Cardiac muscle cell (in vitro differentiated cells and primary cell): ENCODE results near the gene ARHGAP10. TPM values are rescaled to one million over a fixed set of nuclear protein-coding genes. Genes with fewer than 3 reads are reported as not detected.

Source experiments
- DNase-seq, 2 donors: peaks; one replicate each; pipeline versions ENCODE4 v3.0.0 to v3.0.0-alpha.2; 2010 to 2017; ENCODE audit warnings: low read depth in 1 of 2, low spot score in 1 of 2
- H3K27ac ChIP-seq: fragments of 200-600 bp; sonication (generic); 2 replicates; pipeline ENCODE4 v1.5.1; 2016
- H3K27me3 ChIP-seq: fragments of 200-600 bp; sonication (generic); 2 replicates; pipeline ENCODE4 v1.6.0; 2016; ENCODE audit warnings: control low read depth
- H3K36me3 ChIP-seq: fragments of 200-600 bp; sonication (generic); 2 replicates; pipeline ENCODE4 v1.5.1; 2016; ENCODE audit warnings: control low read depth
- H3K4me1 ChIP-seq: fragments of 200-600 bp; sonication (generic); 2 replicates; pipeline ENCODE4 v1.8.1; 2017; ENCODE audit warnings: low read depth, mild to moderate bottlenecking, mixed run types
- H3K4me3 ChIP-seq: fragments of 200-600 bp; sonication (generic); 2 replicates; pipeline ENCODE4 v1.5.1; 2016; ENCODE audit warnings: mild to moderate bottlenecking
- H3K9me3 ChIP-seq: fragments of 200-600 bp; sonication (generic); 2 replicates; pipeline ENCODE4 v1.5.1; 2017; ENCODE audit warnings: low read depth, mild to moderate bottlenecking, control low read depth
- CTCF ChIP-seq: IDR thresholded peaks from 2 replicates; pipeline ENCODE4 v1.5.1; 2012; ENCODE audit warnings: low read depth, mild to moderate bottlenecking, low read length
- polyA plus RNA-seq: library from polyadenylated mRNA; unstranded; fragments of >200 nt; fragmentation: Nextera tagmentation; extraction: Ambion mirVana; gene quantifications from 2 replicates; pipeline ENCODE4 v1.2.1, GENCODE V29; 2016
- total RNA-seq: library from RNA; depleted of rRNA; stranded (reverse); fragments of >200 nt; gene quantifications from 2 replicates; pipeline ENCODE4 v1.2.3, GENCODE V29; 2016

Gene ARHGAP10
- total and polyA plus RNA-seq, 2 experiments from 2014 or later: 12.1 to 15.0 TPM

GRCh38 chr4:147734496-147734895, 2.6 kb downstream of the ARHGAP10 start:
- H3K9me3 ChIP-seq: no peaks in the 10 kb centered on the region
- no peak overlapping the region for H3K4me3 ChIP-seq
- no peaks in the 10 kb centered on the region for H3K27me3 ChIP-seq
- peaks cover 19% of the 10 kb centered on the region for H3K4me1 ChIP-seq
- no peak for TF ChIP-seq CTCF
- H3K27ac ChIP-seq: no peak overlapping the region
- DNase-seq: no peak
- no peaks in the 10 kb centered on the region for H3K36me3 ChIP-seq

- no peak for TF ChIP-seq CTCF
- Histone ChIP-seq H3K27ac (no peak overlapping the region), H3K36me3 (no peaks in the 10 kb centered on the region), H3K4me3 (no peak overlapping the region), H3K9me3 (no peaks in the 10 kb centered on the region), H3K27me3 (no peaks in the 10 kb centered on the region), H3K4me1 (peaks cover 22% of the 10 kb centered on the region)
- peak in 1 of 2 donors; percentile 22 for DNase-seq
Observed at GRCh38 chr4:147735413-147736301, 3.8 kb downstream of the ARHGAP10 start.

GRCh38 chr4:147736458-147736857, 4.6 kb downstream of the ARHGAP10 start:
- peaks cover 22% of the 10 kb centered on the region for H3K4me1 ChIP-seq
- no peak overlapping the region for H3K27ac ChIP-seq
- H3K4me3 ChIP-seq: no peak overlapping the region
- peak in 1 of 2 donors; percentile 84 for DNase-seq
- H3K9me3 ChIP-seq: no peaks in the 10 kb centered on the region
- TF ChIP-seq CTCF: no peak
- no peaks in the 10 kb centered on the region for H3K36me3 ChIP-seq
- H3K27me3 ChIP-seq: no peaks in the 10 kb centered on the region

GRCh38 chr4:147737623-147738022, 5.7 kb downstream of the ARHGAP10 start:
- Histone ChIP-seq H3K27ac (no peak overlapping the region), H3K27me3 (no peaks in the 10 kb centered on the region), H3K4me3 (no peak overlapping the region), H3K4me1 (peaks cover 22% of the 10 kb centered on the region), H3K9me3 (no peaks in the 10 kb centered on the region), H3K36me3 (no peaks in the 10 kb centered on the region)
- no peak for TF ChIP-seq CTCF
- DNase-seq: no peak

- H3K4me1 ChIP-seq: peaks cover 15% of the 10 kb centered on the region
- no peak overlapping the region for H3K4me3 ChIP-seq
- no peak for TF ChIP-seq CTCF
- DNase-seq: peak in 1 of 2 donors; percentile 57
- no peaks in the 10 kb centered on the region for H3K36me3 ChIP-seq
- H3K27me3 ChIP-seq: no peaks in the 10 kb centered on the region
- no peaks in the 10 kb centered on the region for H3K9me3 ChIP-seq
- no peak overlapping the region for H3K27ac ChIP-seq
Observed at GRCh38 chr4:147739239-147739823, 7.4 kb downstream of the ARHGAP10 start.
